ENCODE results near the gene MAB21L3. TPM values are rescaled to one million over a fixed set of nuclear protein-coding genes. Genes with fewer than 3 reads are reported as not detected.

The MAB21L3 gene
- total RNA-seq, 1 donor from 2014 or later = 0.34 TPM

- H3K4me1 Mint-ChIP-seq (ENCODE audit: low read depth, unreplicated experiment) = peaks cover 29% of the 10 kb centered on the region
- no peaks in the 10 kb centered on the region for H3K36me3 ChIP-seq (ENCODE audit: insufficient read depth, low read length)
- no peak for TF ChIP-seq CTCF (IDR thresholded peaks at IDR 0.05; ENCODE audit: insufficient read depth, low read depth, low read length)
- no peak for TF ChIP-seq EZH2 (IDR thresholded peaks at IDR 0.05; ENCODE audit: insufficient read depth, low read length)
- no peak overlapping the region for H3K27ac ChIP-seq (ENCODE audit: low read depth, low read length)
- H3K79me2 ChIP-seq (ENCODE audit: insufficient read depth, low read length) = no peaks in the 10 kb centered on the region
- no peaks in the 10 kb centered on the region for H3K9me3 ChIP-seq (ENCODE audit: insufficient read depth, low read depth, low read length)
- no peak overlapping the region for H3K4me2 ChIP-seq (ENCODE audit: low read length)
- H3K36me3 Mint-ChIP-seq (ENCODE audit: low read depth, unreplicated experiment) = peaks cover 1% of the 10 kb centered on the region
- H3K4me3 ChIP-seq (ENCODE audit: insufficient read depth, low read depth, low read length) = no peak overlapping the region
- H2AFZ ChIP-seq (ENCODE audit: low read depth, low read length) = no peak overlapping the region
- H3K9me3 Mint-ChIP-seq (ENCODE audit: unreplicated experiment) = peaks cover 2% of the 10 kb centered on the region
- no peaks in the 10 kb centered on the region for H3K27me3 Mint-ChIP-seq (ENCODE audit: low read depth, unreplicated experiment)
- H3K9ac ChIP-seq (ENCODE audit: low read length) = no peak overlapping the region
- no peak overlapping the region for H3K4me3 Mint-ChIP-seq (ENCODE audit: unreplicated experiment)
- no peak overlapping the region for H3K27ac Mint-ChIP-seq (ENCODE audit: unreplicated experiment)
- no peak for DNase-seq (ENCODE audit: low read depth)
- no peak for FAIRE-seq
- no peaks in the 10 kb centered on the region for H4K20me1 ChIP-seq (ENCODE audit: insufficient read depth, low read length)
- H3K4me1 ChIP-seq (ENCODE audit: insufficient read depth, low read length) = no peaks in the 10 kb centered on the region
- H3K27me3 ChIP-seq (ENCODE audit: insufficient read depth, low read length) = peaks cover 23% of the 10 kb centered on the region
Measured at GRCh38 chr1:116152950-116153691, 41.9 kb downstream of the MAB21L3 start.

GRCh38 chr1:116153692-116154031 is 42.5 kb downstream of the MAB21L3 start:
- Mint-ChIP-seq H3K36me3 (ENCODE audit: low read depth, unreplicated experiment) (peaks cover 1% of the 10 kb centered on the region), H3K9me3 (ENCODE audit: unreplicated experiment) (peaks cover 2% of the 10 kb centered on the region), H3K27me3 (ENCODE audit: low read depth, unreplicated experiment) (no peaks in the 10 kb centered on the region), H3K4me3 (ENCODE audit: unreplicated experiment) (no peak overlapping the region), H3K4me1 (ENCODE audit: low read depth, unreplicated experiment) (peaks cover 23% of the 10 kb centered on the region), H3K27ac (ENCODE audit: unreplicated experiment) (no peak overlapping the region)
- no peaks in the 10 kb centered on the region for H3K36me3 ChIP-seq (ENCODE audit: insufficient read depth, low read length)
- TF ChIP-seq EZH2 (IDR thresholded peaks at IDR 0.05; ENCODE audit: insufficient read depth, low read length) (no peak), CTCF (IDR thresholded peaks at IDR 0.05; ENCODE audit: insufficient read depth, low read depth, low read length) (no peak)
- H3K79me2 ChIP-seq (ENCODE audit: insufficient read depth, low read length) = no peaks in the 10 kb centered on the region
- no peak overlapping the region for H3K27ac ChIP-seq (ENCODE audit: low read depth, low read length)
- DNase-seq (ENCODE audit: low read depth) (no peak), FAIRE-seq (no peak)
- H3K9me3 ChIP-seq (ENCODE audit: insufficient read depth, low read depth, low read length) = no peaks in the 10 kb centered on the region
- no peak overlapping the region for H3K4me2 ChIP-seq (ENCODE audit: low read length)
- no peak overlapping the region for H3K9ac ChIP-seq (ENCODE audit: low read length)
- H3K27me3 ChIP-seq (ENCODE audit: insufficient read depth, low read length) = peaks cover 23% of the 10 kb centered on the region
- H3K4me1 ChIP-seq (ENCODE audit: insufficient read depth, low read length) = no peaks in the 10 kb centered on the region
- H4K20me1 ChIP-seq (ENCODE audit: insufficient read depth, low read length) = no peaks in the 10 kb centered on the region
- no peak overlapping the region for H2AFZ ChIP-seq (ENCODE audit: low read depth, low read length)
- no peak overlapping the region for H3K4me3 ChIP-seq (ENCODE audit: insufficient read depth, low read depth, low read length)

GRCh38 chr1:116154536-116154935 is 43.3 kb downstream of the MAB21L3 start:
- Mint-ChIP-seq H3K36me3 (ENCODE audit: low read depth, unreplicated experiment) (peaks cover 1% of the 10 kb centered on the region), H3K4me3 (ENCODE audit: unreplicated experiment) (no peak overlapping the region), H3K27me3 (ENCODE audit: low read depth, unreplicated experiment) (no peaks in the 10 kb centered on the region), H3K27ac (ENCODE audit: unreplicated experiment) (no peak overlapping the region), H3K4me1 (ENCODE audit: low read depth, unreplicated experiment) (peaks cover 15% of the 10 kb centered on the region), H3K9me3 (ENCODE audit: unreplicated experiment) (peaks cover 2% of the 10 kb centered on the region)
- no peaks in the 10 kb centered on the region for H3K4me1 ChIP-seq (ENCODE audit: insufficient read depth, low read length)
- H3K79me2 ChIP-seq (ENCODE audit: insufficient read depth, low read length) = no peaks in the 10 kb centered on the region
- H3K27ac ChIP-seq (ENCODE audit: low read depth, low read length) = no peak overlapping the region
- H3K4me3 ChIP-seq (ENCODE audit: insufficient read depth, low read depth, low read length) = no peak overlapping the region
- peaks cover 24% of the 10 kb centered on the region for H3K27me3 ChIP-seq (ENCODE audit: insufficient read depth, low read length)
- H3K4me2 ChIP-seq (ENCODE audit: low read length) = no peak overlapping the region
- H2AFZ ChIP-seq (ENCODE audit: low read depth, low read length) = no peak overlapping the region
- no peaks in the 10 kb centered on the region for H3K36me3 ChIP-seq (ENCODE audit: insufficient read depth, low read length)
- H3K9ac ChIP-seq (ENCODE audit: low read length) = no peak overlapping the region
- TF ChIP-seq CTCF (IDR thresholded peaks at IDR 0.05; ENCODE audit: insufficient read depth, low read depth, low read length) (no peak), EZH2 (IDR thresholded peaks at IDR 0.05; ENCODE audit: insufficient read depth, low read length) (no peak)
- FAIRE-seq = no peak
- H4K20me1 ChIP-seq (ENCODE audit: insufficient read depth, low read length) = no peaks in the 10 kb centered on the region
- H3K9me3 ChIP-seq (ENCODE audit: insufficient read depth, low read depth, low read length) = no peaks in the 10 kb centered on the region
- no peak for DNase-seq (ENCODE audit: low read depth)
